AG10803 (cell line): Measurements from ENCODE around the gene MPHOSPH10.
"Not testable (repeated sequence)": the region's sequence is repeated elsewhere in the genome, so short reads cannot be mapped to it uniquely, and the experiment has no call there.

Experiments
- DNase-seq: peaks from one replicate; pipeline ENCODE4 v3.0.0; 2010; ENCODE audit warnings: low read depth
- H3K4me3 ChIP-seq: 2 replicates; pipeline ENCODE4 v1.5.1; 2011; ENCODE audit warnings: mild to moderate bottlenecking, low read length, control low read depth
- CTCF ChIP-seq: conservative IDR thresholded peaks from 2 replicates; pipeline ENCODE4 v1.5.1; 2011; ENCODE audit warnings: mild to moderate bottlenecking, low read length, control low read depth, inconsistent platforms

MPHOSPH10 gene

GRCh38 chr2:71129902-71130151, 607 bp upstream of the MPHOSPH10 start:
- TF ChIP-seq CTCF: no peak
- H3K4me3 ChIP-seq: peak overlapping the region; percentile 94
- DNase-seq: no peak

DNA sequence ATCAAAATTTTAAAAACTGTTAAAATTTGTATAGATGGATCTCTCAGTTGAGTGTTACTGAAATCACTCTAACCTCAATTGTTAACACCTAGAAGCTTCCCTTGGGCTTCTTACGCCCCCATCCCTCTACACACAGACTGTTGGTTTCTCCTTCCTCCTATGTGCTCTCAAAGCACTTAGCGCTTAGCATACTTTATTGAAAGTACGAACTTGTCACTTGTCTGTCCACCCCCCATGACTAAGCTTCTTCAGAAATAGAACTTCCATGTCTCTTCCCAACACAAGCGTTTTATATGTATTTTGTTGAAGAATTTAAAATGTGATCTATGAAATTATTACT, 441 bp downstream of the MPHOSPH10 start:
- no peak for DNase-seq

GRCh38 chr2:71131387-71132166, 1.1 kb downstream of the MPHOSPH10 start:
- not testable (repeated sequence) for DNase-seq

More for the DNA sequence above, 441 bp downstream of the MPHOSPH10 start:
- H3K4me3 ChIP-seq: peak overlapping the region; percentile 94
- no peak for TF ChIP-seq CTCF

DNA sequence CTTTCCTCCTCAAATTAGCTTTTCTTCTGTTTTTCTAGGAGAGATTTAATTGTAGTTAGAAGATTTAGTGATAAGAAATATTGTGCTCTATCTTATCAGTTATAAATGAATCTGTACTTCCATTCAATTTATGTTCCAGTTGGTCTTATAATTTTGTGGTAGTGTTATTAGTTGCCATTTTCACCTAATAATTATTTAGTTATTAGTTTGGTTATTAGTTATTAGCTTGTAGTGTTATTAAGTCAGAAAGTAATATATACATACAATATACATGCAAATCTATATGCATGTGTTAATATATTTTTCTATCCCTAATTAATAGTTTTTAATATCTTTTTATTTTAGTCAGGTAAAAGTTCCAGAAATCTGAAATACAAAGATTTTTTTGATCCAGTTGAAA, 3.2 kb downstream of the MPHOSPH10 start:
- TF ChIP-seq CTCF: no peak
- DNase-seq: no peak
- no peak overlapping the region for H3K4me3 ChIP-seq

More at GRCh38 chr2:71131387-71132166, 1.1 kb downstream of the MPHOSPH10 start:
- peak overlapping the region; percentile 94 for H3K4me3 ChIP-seq

- no peak for TF ChIP-seq CTCF
- no peak overlapping the region for H3K4me3 ChIP-seq
- DNase-seq: no peak
Measured at GRCh38 chr2:71136174-71136573, 5.7 kb downstream of the MPHOSPH10 start.

GRCh38 chr2:71143782-71144181, 13.3 kb downstream of the MPHOSPH10 start:
- H3K4me3 ChIP-seq: no peak overlapping the region
- DNase-seq: no peak
- TF ChIP-seq CTCF: no peak

DNA sequence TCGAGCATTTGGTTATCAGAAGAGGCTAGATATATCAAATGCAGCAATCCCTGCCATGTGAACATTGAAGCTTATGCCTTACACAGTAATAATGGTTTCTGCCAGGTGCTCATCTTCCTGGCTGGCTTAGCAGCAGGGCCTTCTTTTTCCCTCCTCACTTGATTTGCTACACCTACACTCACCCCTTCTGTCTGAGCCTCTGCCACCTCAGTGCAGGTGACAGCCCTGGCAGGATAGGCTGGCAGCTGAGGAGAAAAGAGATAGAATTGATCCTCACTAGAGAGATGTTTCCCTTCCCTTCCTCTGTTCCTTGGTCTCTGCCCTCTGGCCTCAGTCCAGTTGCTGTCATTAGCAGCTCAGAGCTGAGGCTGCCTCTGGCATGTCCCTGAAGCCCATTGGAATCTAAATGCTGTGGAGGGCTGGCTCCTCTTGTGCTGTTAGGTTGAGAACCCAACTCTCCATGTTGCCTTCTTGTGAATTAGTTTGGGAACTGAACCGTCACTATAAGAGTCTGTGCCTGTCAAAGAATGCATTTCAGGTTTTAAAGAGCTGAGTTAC, 18.2 kb downstream of the MPHOSPH10 start:
- H3K4me3 ChIP-seq: no peak overlapping the region
- DNase-seq: no peak

More for the DNA sequence above, 18.2 kb downstream of the MPHOSPH10 start:
- TF ChIP-seq CTCF: no peak
